GM12873 (cell line): ENCODE results near the gene REV3L.

ENCODE experiments used
- CTCF ChIP-seq: IDR thresholded peaks from 2 replicates; pipeline ENCODE4 v1.5.1; 2012; ENCODE audit warnings: low read depth, mild to moderate bottlenecking, moderate library complexity, low read length, control low read depth; ENCODE audit not compliant: insufficient read depth; ENCODE audit errors: missing control alignments

Gene REV3L

GRCh38 chr6:111482959-111483735 lies at the start of gene REV3L:
TSS of gene REV3L (minus strand) at chr6:111483218. CDS start at chr6:111482888, 330 bp downstream.
- no peak for TF ChIP-seq CTCF

GRCh38 chr6:111531185-111531584 lies 48.2 kb upstream of the REV3L start:
- no peak for TF ChIP-seq CTCF

GRCh38 chr6:111530667-111531066 lies 47.6 kb upstream of the REV3L start:
- TF ChIP-seq CTCF, result no peak

GRCh38 chr6:111530218-111530617 lies 47.2 kb upstream of the REV3L start:
- TF ChIP-seq CTCF, result no peak

- no peak for TF ChIP-seq CTCF
These were observed 44.3 kb upstream of the REV3L start for GRCh38 chr6:111527367-111527766.

- no peak for TF ChIP-seq CTCF
These were observed 41.7 kb upstream of the REV3L start for GRCh38 chr6:111524735-111525134.

- no peak for TF ChIP-seq CTCF
These were observed 41.2 kb upstream of the REV3L start for GRCh38 chr6:111524252-111524651.
